PC-3 (cell line): ENCODE results near the gene B4GALT1.

Experiments
- EZH2phosphoT487 ChIP-seq: fragments of 300-600 bp; sonication (generic); IDR thresholded peaks from 2 replicates; pipeline ENCODE4 v1.6.1; 2018; ENCODE audit warnings: mild to moderate bottlenecking, antibody characterized with exemption, low read length, borderline replicate concordance
- TF ChIP-seq, protein P1 (sequence below): fragments of 300-600 bp; sonication (generic); conservative IDR thresholded peaks from 2 replicates; pipeline ENCODE4 v1.5.1; 2017; ENCODE audit warnings: antibody characterized with exemption, low read depth, mild to moderate bottlenecking, low read length

DNA sequence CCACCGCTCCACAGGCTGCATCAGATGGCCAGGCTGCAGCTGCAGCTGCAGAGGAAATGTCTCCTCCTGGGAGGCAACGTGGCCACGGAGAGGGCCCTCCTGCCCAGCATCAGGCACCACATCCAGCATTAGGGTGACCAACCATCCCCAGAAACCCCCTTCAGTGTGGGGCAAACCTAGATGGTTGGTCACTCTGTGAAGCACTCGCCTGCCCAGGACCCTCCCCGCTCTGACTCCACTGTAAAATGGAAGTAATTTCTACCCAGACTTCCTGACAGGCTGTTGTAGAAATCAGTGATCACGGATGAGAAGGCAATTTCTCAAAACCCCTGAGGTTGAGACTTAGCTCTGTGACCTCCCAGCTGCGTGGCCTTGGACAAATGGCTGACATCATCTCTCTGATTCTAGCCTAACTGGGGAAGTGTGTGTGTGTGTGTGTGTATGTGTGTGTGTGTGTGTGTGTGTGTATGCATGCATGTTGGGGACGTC is 31.6 kb downstream of the B4GALT1 start:
- no peak for TF ChIP-seq EZH2phosphoT487
- TF ChIP-seq, protein P1, sequence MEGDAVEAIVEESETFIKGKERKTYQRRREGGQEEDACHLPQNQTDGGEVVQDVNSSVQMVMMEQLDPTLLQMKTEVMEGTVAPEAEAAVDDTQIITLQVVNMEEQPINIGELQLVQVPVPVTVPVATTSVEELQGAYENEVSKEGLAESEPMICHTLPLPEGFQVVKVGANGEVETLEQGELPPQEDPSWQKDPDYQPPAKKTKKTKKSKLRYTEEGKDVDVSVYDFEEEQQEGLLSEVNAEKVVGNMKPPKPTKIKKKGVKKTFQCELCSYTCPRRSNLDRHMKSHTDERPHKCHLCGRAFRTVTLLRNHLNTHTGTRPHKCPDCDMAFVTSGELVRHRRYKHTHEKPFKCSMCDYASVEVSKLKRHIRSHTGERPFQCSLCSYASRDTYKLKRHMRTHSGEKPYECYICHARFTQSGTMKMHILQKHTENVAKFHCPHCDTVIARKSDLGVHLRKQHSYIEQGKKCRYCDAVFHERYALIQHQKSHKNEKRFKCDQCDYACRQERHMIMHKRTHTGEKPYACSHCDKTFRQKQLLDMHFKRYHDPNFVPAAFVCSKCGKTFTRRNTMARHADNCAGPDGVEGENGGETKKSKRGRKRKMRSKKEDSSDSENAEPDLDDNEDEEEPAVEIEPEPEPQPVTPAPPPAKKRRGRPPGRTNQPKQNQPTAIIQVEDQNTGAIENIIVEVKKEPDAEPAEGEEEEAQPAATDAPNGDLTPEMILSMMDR: no peak
